ENCODE results near the gene PBRM1.

Gene PBRM1

DNA sequence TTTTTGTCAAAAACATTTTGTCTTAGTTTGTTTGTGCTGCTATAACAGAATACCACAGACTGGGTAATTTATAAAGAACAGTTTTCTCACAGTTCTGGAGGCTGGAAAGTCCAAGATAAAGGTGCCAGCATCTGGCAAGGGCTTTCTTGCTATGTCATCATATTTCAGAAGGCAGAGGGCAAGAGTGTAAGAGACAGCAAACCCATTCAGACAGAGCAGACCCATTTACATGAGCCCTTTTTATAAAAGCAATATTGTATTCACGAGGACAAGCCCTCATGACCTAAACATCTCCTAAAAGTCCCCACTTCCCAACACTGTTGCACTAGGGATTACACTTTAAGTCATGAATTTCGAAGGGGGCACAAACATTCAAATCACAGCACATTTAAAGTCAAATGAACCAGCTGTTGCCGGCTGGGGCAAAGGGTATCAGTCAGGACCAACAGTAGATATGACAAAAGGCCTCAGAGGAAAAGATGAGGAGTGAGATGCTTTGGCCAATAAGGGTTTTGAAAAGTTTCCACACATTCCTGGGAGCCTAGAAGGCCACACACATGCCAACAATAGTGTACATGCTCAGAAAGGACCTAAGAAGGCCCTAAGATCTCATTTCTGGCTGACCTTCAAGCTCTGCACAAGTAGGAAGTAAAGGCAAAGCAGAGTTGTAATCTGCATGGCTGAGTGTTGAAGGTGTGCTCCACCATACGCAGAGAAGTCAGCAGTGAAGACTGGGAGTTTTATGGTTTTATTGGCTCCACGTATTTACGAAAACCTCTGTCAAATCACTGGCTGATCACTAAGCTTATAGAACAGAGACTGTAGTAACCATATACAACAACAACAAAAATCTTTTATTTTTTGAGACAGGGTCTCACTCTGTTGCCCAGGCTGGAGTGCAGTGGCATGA lies 111.4 kb downstream of the PBRM1 start:
- no peak for DNase-seq (ENCODE audit: low spot score)

DNA sequence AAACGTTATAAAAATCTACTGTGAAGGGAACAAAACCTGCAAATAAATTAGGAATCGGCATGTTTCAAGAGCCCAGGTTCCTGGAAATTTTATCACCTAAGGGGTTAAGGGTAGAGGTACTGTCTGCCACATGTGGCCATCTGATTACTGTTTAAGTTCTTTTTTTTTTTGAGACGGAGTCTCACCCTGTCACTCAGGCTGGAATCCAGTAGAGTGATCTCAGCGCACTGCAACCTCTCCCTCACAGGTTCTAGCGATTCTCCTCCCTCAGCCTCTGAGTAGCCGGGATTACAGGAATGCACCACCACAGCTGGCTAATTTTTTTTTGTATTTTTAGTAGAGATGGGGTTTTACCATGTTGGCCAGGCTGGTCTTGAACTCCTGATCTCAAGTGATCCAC lies 113.5 kb downstream of the PBRM1 start:
- DNase-seq (ENCODE audit: low spot score), result no peak

DNA sequence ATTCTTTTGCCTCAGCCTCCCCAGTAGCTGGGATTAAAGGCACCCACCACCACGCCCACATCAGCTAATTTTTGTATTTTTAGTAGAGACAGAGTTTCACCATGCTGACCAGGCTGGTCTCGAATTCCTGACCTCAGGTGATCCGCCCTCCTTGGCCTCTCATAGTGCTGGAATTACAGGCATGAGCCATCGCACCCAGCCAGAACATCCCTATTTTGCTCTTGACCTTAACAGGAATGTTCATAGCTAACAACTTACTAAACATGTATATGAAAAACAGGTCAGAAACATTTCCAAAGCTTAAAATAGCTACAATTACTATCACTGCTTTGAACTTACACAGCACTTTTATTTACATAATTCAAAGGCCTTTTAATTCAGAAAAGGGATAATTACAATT lies 115.6 kb downstream of the PBRM1 start:
- peak; percentile 28 for DNase-seq (ENCODE audit: low spot score)

DNA sequence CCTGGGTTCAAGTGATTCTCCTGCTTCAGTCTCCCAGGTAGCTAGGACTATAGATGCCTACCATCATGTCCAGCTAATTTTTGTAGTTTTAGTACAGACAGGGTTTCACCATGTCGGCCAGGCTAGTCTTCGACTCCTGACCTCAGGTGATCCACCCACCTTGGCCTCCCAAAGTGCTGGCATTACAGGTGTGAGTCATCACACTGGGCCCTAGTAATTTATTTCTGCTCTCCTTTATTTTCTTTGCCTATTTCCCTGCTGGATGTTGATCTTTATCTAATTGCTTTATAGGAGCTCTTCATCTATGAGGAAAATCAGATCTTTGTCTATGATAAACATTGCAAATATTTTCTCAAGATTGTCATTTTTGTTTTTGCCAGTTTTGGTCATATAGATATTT lies 117.6 kb downstream of the PBRM1 start:
- no peak for DNase-seq (ENCODE audit: low spot score)

GRCh38 chr3:52563984-52564383 lies 121.7 kb downstream of the PBRM1 start:
- no peak for DNase-seq (ENCODE audit: low spot score)

DNA sequence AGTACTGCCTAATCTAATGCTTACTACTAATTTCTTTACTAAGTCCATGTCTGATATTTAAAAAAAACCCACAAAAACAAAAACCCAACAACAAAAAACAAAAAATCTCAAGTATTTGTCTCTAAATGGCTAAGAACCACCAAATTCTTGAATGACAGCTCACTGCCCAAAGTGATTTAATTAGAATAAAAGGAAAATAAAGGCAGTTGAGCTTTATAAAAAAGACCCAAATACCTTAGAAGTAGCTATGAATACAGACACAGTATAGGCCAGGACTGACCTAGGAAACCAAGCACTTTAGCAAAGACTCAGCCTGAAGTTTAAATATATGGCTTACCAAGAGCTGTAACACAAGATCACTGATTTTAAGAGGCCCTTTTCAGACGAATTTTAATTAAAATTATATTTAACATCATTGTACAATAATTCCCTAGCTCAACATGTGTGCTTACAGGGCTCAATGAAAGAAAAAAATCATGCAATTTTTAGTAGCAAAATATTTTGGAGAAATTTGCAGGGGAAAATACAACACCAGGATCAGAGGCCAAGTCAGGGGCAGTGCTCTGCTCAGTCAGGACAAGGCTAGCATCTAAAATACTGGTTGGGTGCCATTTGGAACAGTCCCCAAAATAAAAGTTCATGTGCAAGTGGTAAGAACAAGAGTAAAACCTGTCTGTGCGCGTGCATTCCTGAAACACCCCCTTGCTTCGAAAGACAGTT lies 124.5 kb downstream of the PBRM1 start:
- DNase-seq (ENCODE audit: low spot score), result peak; percentile 11

DNA sequence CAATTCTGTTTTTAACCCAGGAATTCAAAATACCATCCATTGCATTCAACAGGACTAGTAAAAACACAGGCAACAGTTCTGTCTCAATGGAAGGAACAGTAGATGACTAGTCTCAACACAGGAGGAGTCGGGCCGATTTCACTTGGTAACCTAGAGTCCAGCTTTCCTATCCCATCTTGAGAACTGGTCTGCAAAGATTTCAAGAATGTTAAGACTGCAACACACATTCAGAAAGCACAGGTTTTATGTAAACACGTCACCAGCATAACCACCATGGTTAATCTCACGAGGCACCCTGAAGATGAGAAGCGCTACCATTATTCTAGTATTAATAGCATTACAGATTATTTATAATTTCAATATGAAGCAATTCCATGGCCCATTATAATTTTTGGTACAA lies 127.3 kb downstream of the PBRM1 start:
- no peak for DNase-seq (ENCODE audit: low spot score)

- no peak for DNase-seq (ENCODE audit: low spot score)
Measured at GRCh38 chr3:52557011-52557960, 128.4 kb downstream of the PBRM1 start.

DNA sequence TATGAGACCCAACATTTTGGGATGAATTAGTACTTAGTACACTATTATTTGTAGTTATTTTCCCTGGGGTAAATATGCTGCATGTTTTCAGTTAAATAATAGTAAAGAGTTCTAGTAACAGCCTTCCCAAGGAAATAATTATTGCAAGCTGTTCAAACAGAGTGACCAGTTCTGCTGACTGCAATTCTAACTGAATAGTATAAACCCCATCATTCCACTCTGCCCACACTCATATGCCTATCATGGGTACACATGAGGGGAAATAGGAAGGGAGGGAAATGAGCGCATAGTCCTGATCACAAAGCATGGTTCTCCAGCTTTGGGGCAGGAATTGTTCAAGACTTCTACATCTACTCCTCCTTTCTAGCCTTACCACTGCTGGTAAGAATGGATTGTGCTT lies 130.7 kb downstream of the PBRM1 start:
- DNase-seq (ENCODE audit: low spot score), result peak; percentile 31

GRCh38 chr3:52554026-52554755 lies 131.5 kb downstream of the PBRM1 start:
- DNase-seq (ENCODE audit: low spot score), result no peak

- DNase-seq (ENCODE audit: low spot score), result no peak
Measured at GRCh38 chr3:52552089-52552488, 133.6 kb downstream of the PBRM1 start.

GRCh38 chr3:52551118-52551517 lies 134.6 kb downstream of the PBRM1 start:
- DNase-seq (ENCODE audit: low spot score), result no peak

DNA sequence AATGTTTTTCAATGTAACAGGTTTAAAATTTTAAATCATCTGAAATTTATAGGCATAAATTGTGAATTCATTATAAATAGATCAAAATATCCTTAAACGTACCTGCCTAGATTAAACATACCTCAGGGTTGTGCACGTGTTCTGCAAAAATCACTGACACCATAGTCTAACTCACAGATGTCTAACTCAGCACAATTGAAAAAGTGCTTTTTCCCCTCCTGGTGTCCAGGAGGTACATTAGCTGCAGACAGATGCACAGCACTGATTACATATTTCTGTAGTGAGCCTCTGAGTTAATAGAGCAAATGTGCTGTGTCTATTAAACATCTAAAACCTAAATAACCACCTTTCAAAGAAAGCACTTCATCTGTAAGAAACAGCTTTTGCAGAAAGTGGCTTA lies 138.6 kb downstream of the PBRM1 start:
- no peak for DNase-seq (ENCODE audit: low spot score)

GRCh38 chr3:52546111-52546901 lies 139.4 kb downstream of the PBRM1 start:
- DNase-seq (ENCODE audit: low spot score), result no peak

GRCh38 chr3:52544937-52545336 lies 140.8 kb downstream of the PBRM1 start:
- no peak for DNase-seq (ENCODE audit: low spot score)

DNA sequence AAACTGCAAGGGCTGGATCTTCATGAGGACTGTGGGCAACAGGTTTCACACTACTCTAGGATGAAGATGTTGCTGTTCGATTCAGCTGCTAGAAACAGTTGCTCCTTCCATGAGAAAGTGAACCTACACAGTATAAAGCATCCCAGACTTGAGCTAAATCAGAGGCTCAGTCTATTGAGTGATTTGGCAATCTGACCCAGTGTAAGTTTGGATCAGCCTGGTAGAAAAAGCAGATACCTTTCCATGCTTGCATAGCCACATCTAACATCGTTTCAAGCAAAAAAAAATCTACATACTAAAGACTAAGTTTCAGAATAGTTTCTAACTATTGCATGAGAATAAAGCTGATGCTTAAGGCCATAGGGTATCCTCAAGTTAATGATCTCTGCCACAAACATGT lies 144.7 kb downstream of the PBRM1 start:
- DNase-seq (ENCODE audit: low spot score), result no peak

GRCh38 chr3:52539010-52539653 lies 146.6 kb downstream of the PBRM1 start:
- no peak for DNase-seq (ENCODE audit: low spot score)

- DNase-seq (ENCODE audit: low spot score), result no peak
Measured at GRCh38 chr3:52537726-52538421, 147.8 kb downstream of the PBRM1 start.

DNA sequence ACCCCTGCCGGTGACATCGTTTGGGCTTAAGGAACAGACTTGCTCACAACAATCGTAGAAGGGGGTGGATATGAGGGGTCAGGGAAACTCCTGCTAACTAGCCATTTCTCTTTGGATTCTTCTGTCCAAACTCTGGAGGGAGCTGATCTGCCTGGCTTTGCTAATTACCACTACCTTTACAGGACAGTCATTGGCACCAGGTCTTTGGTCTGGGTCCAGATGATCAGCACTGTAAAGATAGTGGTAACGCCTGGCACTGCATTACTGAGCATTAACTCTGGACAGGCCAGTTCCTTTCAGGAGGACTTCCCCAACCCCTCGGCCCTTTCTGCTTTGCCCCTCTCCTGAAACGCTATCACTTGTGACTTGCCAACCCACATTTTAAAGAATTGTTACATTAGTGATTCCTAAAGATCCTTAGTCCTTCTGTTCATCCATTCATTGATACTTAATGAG lies 148.5 kb downstream of the PBRM1 start:
- no peak for DNase-seq (ENCODE audit: low spot score)

Measured in GM03348 (cell line).